Stimulated activated CD4-positive, alpha-beta T cell treated with anti-CD3 and anti-CD28 coated beads, Interleukin-4, amount 100 ng/mL, for 24 hours (primary cell): ENCODE results near the gene LEO1.
"Not testable (repeated sequence)": the region's sequence is repeated elsewhere in the genome, so short reads cannot be mapped to it uniquely, and the experiment has no call there.

ENCODE experiments used
- DNase-seq: peaks from one replicate; pipeline ENCODE4 v3.0.0-alpha.2; 2020

Gene LEO1

GRCh38 chr15:52003089-52003488 is 31.5 kb upstream of the LEO1 start:
- not testable (repeated sequence) for DNase-seq

- DNase-seq, result no peak
Measured at GRCh38 chr15:52002351-52002750, 30.8 kb upstream of the LEO1 start.

GRCh38 chr15:51992953-51993352 is 21.4 kb upstream of the LEO1 start:
- no peak for DNase-seq

- no peak for DNase-seq
Measured at GRCh38 chr15:51991141-51991540, 19.6 kb upstream of the LEO1 start.

- no peak for DNase-seq
Measured at GRCh38 chr15:51982770-51983103, 11.2 kb upstream of the LEO1 start.

GRCh38 chr15:51982013-51982769 is 10.6 kb upstream of the LEO1 start:
- peak; percentile 48 for DNase-seq

GRCh38 chr15:51973775-51974174 is 2.2 kb upstream of the LEO1 start:
- DNase-seq, result no peak

GRCh38 chr15:51973220-51973619 is 1.6 kb upstream of the LEO1 start:
- no peak for DNase-seq

GRCh38 chr15:51971032-51971374 is 575 bp downstream of the LEO1 start:
- DNase-seq, result no peak

GRCh38 chr15:51970132-51970817 is 1.3 kb downstream of the LEO1 start:
- no peak for DNase-seq

- no peak for DNase-seq
Measured at GRCh38 chr15:51969728-51970127, 1.9 kb downstream of the LEO1 start.

GRCh38 chr15:51967583-51967982 is 4.0 kb downstream of the LEO1 start:
- DNase-seq, result no peak

- DNase-seq, result no peak
Measured at GRCh38 chr15:51966192-51966591, 5.4 kb downstream of the LEO1 start.

GRCh38 chr15:51965691-51966090 is 5.9 kb downstream of the LEO1 start:
- DNase-seq, result no peak

GRCh38 chr15:51955504-51955903 is 16.1 kb downstream of the LEO1 start:
- no peak for DNase-seq

- DNase-seq, result no peak
Measured at GRCh38 chr15:51952805-51953204, 18.8 kb downstream of the LEO1 start.

GRCh38 chr15:51947124-51947523 is 24.5 kb downstream of the LEO1 start:
- DNase-seq, result no peak

GRCh38 chr15:51939216-51939615 is 32.4 kb downstream of the LEO1 start:
- no peak for DNase-seq

GRCh38 chr15:51938286-51938685 is 33.3 kb downstream of the LEO1 start:
- no peak for DNase-seq

GRCh38 chr15:51936105-51936478 is 35.5 kb downstream of the LEO1 start:
- no peak for DNase-seq

- DNase-seq, result no peak
Measured at GRCh38 chr15:51935466-51936104, 36.0 kb downstream of the LEO1 start.

GRCh38 chr15:51932161-51932560 is 39.4 kb downstream of the LEO1 start:
- no peak for DNase-seq

- no peak for DNase-seq
Measured at GRCh38 chr15:51931638-51932037, 39.9 kb downstream of the LEO1 start.

GRCh38 chr15:51931016-51931415 is 40.6 kb downstream of the LEO1 start:
- DNase-seq, result no peak
